Epithelial cell of proximal tubule (primary cell): Measurements from ENCODE around the gene HTR3D. TPM values are rescaled to one million over a fixed set of nuclear protein-coding genes. Genes with fewer than 3 reads are reported as not detected.

Source experiments
- DNase-seq: peaks from one replicate; pipeline ENCODE4 v3.0.0-alpha.2; 2011; ENCODE audit warnings: low read depth
- H3K4me3 ChIP-seq: 2 replicates; pipeline ENCODE4 v1.5.1; 2011; ENCODE audit warnings: low read depth, mild to moderate bottlenecking, low read length
- total RNA-seq: library from RNA; depleted of rRNA; stranded (reverse); fragments of >200 nt; gene quantifications from 2 replicates; pipeline ENCODE4 v1.2.3, GENCODE V29; 2015
- TF ChIP-seq, protein P1 (sequence below): conservative IDR thresholded peaks from 2 replicates; pipeline ENCODE4 v1.5.1; 2012; ENCODE audit warnings: low read depth, mild to moderate bottlenecking, low read length

Gene HTR3D
- total RNA-seq, 1 donor from 2014 or later: not detected

GRCh38 chr3:184039414-184039813 lies 7.9 kb downstream of the HTR3D start:
- TF ChIP-seq, protein P1, sequence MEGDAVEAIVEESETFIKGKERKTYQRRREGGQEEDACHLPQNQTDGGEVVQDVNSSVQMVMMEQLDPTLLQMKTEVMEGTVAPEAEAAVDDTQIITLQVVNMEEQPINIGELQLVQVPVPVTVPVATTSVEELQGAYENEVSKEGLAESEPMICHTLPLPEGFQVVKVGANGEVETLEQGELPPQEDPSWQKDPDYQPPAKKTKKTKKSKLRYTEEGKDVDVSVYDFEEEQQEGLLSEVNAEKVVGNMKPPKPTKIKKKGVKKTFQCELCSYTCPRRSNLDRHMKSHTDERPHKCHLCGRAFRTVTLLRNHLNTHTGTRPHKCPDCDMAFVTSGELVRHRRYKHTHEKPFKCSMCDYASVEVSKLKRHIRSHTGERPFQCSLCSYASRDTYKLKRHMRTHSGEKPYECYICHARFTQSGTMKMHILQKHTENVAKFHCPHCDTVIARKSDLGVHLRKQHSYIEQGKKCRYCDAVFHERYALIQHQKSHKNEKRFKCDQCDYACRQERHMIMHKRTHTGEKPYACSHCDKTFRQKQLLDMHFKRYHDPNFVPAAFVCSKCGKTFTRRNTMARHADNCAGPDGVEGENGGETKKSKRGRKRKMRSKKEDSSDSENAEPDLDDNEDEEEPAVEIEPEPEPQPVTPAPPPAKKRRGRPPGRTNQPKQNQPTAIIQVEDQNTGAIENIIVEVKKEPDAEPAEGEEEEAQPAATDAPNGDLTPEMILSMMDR: no peak
- no peak for DNase-seq
- H3K4me3 ChIP-seq: no peak overlapping the region

DNA sequence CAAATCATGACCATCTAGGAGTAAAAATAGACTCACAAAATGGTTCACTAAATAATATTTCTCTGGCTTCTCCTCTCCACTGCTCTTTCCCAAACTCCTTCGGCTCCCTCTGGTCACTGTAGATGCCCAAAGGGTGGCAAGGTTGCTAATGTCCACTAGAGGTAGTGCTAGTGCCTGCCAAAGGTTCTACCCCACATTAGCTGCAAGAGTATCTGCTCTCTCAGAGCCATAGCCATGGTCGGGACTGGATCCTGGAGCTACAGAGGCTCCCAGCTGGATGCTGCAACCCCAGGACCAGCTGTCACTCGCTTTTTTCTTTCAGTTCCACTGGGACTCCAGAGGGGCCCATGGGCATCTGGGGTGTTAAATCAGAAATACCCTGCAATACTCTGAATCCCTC lies 8.5 kb downstream of the HTR3D start:
- DNase-seq: no peak
- TF ChIP-seq, protein P1: peak; percentile 70
- no peak overlapping the region for H3K4me3 ChIP-seq

- TF ChIP-seq, protein P1: no peak
- DNase-seq: no peak
- H3K4me3 ChIP-seq: no peak overlapping the region
These were observed 11.1 kb downstream of the HTR3D start for GRCh38 chr3:184042617-184043016.

DNA sequence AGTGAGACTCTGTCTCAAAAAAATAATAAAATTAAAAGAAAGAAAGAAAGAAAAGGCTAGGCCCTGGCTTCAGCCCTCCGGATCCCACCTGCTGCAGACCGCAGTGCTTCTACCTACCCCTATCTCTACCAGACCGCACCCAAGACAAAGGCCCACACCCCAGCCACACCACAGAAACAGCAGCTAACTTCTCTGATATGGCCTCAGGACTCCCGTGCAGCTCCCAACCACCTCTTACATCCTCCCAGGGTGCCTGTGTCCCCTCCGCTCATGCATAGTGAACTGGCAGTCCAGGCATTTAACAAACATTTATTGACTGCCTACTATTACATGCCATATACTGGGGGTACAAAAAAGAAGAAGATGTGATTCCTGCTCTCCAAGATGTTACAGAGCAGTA lies 14.5 kb downstream of the HTR3D start:
- H3K4me3 ChIP-seq: no peak overlapping the region
- no peak for DNase-seq
- TF ChIP-seq, protein P1: no peak

DNA sequence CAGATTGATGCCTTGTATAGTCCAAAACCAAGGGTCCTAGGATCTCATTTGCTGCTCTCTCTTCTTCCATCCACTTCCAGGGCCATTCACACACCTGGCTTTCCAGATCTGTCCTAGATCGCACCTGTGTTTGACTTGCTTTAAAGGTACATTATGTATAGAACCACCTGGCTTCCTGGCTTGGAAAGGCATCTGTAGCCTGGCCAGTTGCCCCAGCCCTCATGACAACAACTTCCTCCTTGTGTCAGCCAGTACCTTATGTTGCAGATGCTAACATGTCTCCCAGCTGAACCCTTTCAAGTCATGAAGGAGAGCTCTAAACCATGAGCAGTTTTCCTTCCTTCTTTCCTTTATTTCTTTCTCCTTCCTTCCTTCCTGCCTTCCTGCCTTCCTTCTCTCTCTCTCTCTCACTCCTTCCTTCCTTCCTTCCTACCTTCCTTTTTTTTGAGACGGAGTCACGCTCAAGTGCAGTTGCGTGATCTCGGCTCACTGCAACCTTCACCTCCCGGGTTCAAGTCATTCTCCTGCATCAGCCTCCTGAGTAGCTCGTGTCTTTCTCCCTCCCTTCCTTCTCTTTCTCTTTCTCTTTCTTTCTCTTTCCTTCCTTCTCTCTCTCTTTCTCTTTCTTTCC lies 18.8 kb downstream of the HTR3D start:
- H3K4me3 ChIP-seq: no peak overlapping the region
- TF ChIP-seq, protein P1: no peak
- no peak for DNase-seq

DNA sequence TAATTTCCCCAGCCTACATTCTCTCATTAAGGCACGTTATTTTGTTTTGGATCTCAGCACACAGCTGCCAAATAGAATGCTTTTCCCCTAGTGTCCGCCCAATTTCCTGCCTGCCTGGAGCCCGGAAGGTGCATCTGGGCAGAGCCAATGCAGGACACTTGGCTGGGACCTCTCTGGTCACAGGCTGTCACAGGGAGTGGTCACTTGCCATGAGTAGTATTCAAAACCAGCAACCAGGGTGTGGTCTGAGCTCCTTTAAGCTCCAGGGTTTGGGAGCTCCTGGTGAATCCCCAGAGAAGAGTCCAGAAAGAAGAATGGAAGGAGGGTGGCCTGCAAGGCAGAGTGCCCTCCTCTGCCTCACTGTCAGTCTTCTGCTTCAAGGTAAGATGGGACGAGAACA lies 21.2 kb downstream of the HTR3D start, which contains the start of gene HTR3C:
TSS of gene HTR3C (plus strand) at position 281 of the 400 bp plus-strand sequence. CDS start at position 315, 34 bp downstream.
- no peak for DNase-seq
- no peak within 1 kb of the TSS for H3K4me3 ChIP-seq
- TF ChIP-seq, protein P1: no peak

GRCh38 chr3:184058029-184058428 lies 26.5 kb downstream of the HTR3D start:
- DNase-seq: no peak
- TF ChIP-seq, protein P1: no peak
- no peak overlapping the region for H3K4me3 ChIP-seq
